ENCODE data around the gene JAZF1.
"Not testable (repeated sequence)": the region's sequence is repeated elsewhere in the genome, so short reads cannot be mapped to it uniquely, and the experiment has no call there.

JAZF1 gene

DNA sequence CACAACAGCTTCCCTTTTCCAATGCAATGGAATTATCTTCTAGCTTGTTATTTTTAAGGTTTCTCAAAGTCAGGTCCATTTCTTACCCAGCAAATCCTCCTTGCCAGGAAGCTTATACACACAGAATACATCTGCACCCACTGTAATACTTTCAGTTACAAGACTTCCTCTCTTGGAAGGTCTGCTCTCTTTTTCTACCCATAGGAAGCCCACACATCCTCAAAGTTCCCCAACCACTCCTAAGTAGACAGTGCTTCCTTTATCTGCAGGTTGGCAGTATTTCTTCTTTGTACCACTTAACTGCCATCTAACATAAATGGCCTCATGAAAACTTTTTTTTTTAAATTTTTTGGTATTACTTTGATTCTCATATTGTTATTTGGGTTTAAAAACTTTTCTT lies 285.0 kb downstream of the JAZF1 start:
- no peak for DNase-seq

DNA sequence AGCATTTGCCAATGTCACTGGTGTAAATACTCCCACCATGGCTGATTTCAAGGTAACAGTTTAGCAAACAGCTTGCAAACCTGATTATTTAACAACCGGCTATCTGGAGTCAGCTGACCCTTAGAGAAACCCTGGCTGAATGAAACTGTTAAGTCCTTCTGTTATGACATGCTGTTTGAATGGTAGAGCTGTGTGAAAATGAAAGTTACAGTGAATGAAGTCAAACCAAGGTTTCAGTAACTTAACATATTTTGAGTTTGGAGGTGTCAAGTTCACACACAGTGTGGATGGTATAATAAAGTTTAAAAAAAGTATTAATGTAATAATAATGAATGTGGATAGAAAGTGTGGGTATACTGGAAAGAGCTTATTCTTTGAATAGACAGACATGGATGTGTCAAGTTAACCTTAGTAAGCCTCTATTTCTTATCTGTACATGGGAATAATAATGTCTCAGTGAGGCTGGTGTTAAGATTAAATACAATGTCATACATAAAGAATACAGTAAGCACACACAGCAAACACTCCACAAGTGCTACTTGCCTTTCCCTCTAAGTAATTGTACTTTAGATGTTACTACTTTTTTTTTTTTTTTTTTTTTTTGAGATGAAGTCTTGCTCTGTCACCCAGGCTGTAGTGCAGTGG lies 290.3 kb downstream of the JAZF1 start:
- DNase-seq: no peak

DNA sequence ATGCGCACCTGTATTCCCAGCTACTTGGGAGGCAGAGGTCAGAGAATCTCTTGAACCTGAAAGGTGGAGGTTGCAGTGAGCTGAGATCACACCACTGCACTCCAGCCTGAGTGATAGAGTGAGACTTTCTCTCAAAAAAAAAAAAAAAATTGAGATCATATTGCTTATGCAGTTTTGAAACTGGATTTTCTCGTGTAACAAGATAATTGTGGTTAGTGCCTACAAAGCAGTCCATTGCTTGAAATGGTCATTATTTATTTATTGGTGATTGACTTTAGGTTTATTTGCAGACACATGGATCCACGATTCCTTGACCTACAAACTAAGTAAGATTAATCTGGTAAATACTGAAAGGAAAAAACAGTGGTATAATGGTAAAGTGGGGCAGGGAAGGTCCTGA lies 290.8 kb downstream of the JAZF1 start:
- no peak for DNase-seq

DNA sequence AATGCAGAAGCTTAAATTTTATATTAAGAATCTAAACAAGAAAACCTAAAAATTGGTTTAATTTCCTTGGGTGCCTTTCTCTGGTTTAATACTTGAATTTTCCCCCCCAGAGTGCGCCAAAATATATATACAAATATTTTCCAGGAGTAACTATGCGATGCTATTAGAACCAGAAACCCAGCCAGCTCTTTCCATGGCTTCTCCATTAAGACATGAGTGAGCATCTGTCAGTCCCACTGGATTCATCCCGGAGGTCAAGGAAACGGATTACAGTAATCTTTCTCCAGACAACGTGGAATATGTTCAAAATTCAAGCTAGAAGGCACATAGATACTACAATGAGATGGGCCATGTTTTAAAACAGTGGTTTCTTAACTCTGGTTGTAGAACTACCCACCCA lies 291.9 kb downstream of the JAZF1 start:
- no peak for DNase-seq

DNA sequence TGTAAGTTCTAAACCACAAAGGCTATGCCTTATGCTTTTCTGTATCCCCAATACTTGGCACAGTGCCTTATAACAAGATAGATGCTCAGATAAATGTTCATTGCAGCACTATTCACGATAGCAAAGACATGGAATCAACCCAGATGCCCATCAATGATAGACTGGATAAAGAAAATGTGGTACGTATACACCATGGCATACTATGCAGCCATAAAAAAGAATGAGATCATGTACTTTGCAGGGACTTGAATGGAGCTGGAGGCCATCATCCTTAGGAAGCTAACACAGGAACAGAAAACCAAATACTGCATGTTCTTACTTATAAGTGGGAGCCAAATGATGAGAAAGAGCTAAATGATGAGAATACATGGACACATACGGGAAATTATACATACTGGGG lies 293.9 kb downstream of the JAZF1 start:
- not testable (repeated sequence) for DNase-seq

DNA sequence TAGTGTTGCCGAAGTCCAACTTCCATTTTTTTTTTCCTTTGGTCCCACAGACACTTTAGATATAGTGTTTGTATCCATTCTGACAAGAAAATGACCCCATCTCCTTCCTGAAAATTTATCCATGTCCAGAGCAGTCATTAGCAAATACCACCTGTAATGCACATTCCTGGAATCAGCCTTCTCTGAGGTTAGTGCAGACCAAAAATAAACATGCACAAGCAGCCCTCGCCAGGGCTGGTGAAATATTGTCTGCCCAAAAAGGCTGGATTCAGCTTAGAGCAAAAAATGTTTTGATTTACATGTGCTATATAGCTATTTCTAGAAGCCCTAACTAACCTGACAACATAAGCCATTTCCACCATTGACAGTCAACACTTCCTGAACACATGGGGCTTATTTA lies 294.9 kb downstream of the JAZF1 start:
- DNase-seq: no peak

DNA sequence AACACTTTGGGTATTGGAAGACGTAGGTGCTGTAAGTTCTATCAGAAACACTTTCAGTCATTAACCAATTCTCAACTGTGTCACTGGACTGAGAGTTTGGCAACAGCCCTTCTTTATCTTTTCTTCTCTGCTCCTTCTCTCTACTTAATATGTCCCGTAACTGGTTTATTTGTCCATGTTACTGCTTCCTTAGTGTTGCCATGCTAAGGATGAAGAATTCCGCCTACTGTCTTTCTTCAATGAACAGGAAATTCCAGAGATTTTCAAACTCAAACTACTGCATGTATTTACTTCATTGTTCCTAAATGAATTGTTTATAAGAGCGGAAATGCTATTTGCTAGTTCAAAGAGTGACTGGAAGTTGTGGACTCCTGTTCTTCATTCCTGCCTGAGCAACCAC lies 296.9 kb downstream of the JAZF1 start:
- DNase-seq: no peak

DNA sequence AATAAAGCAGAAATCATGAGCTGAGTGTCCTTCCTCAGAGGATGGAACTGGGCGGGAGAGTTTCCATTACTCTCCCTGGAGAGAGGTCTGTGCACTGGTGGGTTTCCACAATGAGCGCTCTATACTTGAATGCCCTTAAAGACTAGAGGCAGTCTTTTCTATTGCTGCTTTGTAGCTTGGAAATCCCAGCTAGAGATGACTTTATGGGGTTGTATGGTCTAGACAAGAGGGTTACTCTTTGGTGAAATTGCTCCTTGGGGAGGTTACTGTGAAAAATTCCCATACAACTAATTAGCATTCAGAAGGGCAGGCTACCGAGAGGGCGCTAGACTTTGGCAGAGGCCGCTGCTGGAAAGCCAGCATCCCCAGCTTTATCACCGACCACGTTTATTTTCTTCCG lies 303.8 kb downstream of the JAZF1 start:
- no peak for DNase-seq

DNA sequence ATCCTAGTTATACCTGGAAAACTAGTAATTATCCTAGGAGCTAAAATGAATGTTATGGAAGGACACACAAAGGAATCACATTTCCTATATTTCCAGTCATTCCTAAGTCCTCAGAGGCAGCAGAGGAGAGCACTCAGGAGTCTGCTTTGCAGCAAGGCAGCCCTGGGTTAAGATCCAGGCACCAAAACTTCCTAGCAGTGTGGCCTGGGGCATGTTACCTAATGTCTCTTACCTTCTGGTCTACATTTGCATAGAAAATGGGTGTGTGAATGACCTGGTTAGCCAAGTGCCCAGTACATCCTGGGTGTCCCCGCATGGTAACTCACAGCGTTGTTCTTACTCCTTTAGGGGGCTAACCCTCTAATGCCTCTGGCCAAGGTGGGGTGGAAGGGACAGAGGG lies 304.8 kb downstream of the JAZF1 start:
- no peak for DNase-seq

DNA sequence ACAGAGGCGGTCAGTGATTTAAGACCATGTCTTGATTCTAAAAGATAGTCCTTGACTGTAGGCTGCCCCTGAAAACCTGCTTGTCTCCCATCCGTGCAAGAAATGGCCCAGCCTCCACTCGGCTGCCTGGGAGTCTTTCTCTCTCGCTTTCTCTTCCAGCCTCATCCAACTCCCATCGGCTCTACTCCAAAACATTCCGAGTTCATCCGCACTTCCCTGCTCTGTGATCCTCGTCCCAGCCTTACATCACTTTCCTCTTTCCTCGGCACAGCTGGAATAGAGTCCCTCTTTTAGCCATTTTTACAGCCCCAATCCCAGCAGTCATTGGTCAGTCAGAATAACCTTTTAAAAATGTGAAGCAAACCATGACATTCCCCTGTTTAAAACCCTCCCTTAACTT lies 305.5 kb downstream of the JAZF1 start:
- DNase-seq: no peak

DNA sequence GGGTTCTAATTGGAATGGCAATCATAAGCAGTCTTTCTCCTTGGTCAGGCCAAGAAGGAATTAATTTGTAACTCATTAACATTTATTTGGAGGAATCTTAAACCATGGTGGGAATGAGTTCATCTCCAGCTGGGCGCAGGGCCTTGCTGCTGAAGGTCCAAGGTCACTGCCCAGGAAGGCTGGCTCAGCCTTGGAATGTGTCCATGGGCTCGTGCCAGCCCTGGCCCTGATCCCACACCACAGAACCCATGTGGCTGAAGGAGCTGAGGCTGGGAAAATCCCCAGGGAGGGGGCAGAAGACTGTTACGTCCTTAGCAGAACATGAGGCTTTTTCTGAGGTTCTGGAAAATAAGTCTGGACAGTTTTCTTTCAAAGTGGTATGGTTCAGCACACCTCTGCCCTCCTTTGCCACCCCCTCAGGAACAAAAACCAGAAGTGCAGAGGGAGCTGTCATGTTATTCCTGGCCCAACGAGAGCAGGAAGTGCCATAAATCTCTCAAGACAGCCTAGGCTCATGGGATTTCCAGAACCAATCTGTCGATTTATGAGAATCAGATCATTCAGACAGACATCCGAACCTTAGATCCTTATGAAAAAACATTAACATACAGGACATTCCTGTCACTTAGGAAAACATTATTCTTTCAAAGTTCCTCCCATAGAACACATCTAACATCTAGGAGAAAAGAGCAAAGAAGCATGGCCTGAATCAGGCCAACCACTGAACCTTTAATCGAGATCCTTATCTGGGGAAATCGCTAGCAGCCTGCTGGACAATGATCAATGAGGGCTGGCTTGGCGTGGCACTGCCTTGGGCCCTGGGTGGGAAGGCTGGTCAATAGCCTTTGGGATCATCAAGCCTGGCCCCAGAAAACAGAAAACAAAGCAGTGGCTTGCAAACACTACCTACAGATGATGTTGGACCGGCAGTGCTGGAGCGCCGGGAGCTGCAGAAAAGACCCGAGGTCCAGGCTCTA lies 306.3 kb downstream of the JAZF1 start:
- no peak for DNase-seq

DNA sequence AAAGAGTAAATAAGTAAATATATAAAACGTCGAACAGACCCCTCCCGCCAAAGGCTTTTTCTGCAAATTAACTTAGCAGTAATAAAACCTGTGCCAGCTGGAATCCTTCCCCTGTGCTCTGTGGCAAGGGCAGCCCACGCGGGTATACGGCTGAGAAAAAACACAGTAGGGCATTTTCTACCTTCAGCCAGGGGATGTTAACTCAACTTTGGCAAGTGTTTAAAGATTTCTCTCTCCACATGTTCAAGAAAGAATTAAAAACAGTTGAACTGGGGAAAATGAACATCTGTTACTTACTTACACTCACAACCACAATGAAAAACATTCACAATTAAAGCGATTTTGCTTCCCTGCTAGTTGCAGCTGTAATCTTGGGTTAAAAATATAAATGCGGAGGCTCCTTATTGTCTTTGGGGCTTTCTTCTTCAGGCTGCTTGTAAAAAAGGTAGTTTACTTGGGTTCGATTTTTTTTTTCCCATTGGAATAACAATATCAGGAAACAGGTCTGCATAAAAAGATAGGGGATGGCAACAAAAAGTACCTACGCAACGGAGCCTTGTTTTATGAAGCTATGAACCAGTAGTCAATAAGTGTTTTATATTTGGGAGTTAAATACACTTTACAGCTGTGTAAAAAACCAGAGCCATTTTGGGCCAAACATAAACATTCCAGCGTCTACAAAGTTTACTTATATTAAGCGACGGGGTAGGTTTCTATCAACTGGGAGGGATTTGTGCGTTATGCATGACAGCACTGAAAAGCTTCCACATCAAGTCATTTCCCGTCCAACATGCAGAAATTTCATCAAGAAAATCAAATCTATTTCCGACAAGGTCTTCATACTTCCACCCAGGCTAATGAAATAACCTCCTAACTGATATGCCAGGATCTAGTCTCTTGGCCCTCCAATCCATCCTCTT lies 308.0 kb downstream of the JAZF1 start:
- no peak for DNase-seq

DNA sequence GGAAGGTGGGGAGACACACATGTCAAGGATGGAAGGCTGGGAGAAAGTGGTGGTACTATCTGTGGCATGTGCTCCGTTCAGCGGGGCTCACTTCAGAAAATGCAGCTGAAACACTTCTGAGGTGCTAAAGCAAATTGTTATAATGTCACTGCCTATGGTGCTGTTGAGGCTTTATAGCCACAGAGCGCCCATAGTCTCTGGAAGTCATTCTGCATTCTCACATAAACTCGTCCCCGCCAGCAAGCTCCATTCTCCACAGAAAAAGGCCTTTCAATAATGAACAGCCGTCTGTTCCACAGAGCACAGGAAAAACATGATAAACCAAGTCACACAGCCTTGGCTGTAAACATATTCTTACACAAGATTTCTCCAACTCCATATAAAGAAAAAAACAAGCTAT lies 308.7 kb downstream of the JAZF1 start:
- DNase-seq: no peak

DNA sequence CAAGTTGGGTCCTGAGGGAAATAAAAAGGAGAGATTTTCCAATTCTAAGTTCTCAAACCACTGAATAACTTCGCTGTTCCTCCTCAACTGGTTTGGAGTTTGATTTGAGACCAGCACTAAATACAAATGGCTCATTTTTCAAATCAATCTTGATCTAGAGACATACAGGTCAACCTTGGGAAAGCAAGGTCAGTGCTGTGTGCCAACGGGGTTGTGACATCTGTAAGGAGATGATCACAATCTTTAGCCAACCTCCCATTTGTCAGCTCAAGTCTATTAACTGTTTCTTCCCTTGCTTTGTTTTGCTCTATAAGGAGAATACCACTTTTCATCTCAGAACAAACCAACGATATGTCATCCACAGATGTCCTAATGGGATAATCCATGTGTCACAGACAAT lies 309.5 kb downstream of the JAZF1 start:
- no peak for DNase-seq

DNA sequence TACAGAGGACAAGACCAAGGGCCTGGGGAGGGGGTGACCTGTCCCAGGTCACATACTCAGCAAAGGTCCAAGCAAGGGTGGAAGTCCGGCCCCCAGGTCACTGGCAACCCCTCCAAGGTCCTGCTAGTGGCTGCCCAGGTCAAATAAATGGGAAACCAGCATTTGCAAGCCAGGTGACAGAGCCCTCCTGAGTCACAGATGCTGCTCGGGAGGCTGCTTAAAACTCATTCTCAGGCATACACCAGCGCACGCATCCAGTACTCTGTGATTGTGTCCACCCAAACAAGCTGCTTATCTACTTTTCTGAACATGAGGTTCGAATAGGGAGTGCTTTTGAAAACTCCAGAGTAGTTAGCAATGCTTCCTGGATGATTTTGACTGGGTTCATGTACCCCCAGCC lies 310.0 kb downstream of the JAZF1 start:
- no peak for DNase-seq

DNA sequence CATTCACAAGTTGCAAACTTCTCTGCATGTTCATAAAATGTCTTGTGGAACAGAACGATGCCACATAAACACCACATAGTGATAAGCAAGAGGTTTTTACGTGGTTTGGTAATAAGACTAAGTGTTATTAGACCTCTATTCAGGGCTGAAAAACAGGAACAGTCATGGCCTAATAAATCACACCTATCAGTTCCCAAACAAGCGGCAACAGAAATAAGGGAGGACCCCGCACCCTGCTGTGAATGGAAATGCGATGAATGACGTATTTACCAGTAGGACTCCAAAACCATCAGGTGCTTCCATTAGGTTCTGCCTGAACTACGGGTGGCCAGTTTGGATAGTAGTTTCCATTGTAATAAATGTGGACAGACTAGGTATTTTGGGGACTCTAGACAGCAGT lies 311.5 kb downstream of the JAZF1 start:
- no peak for DNase-seq

DNA sequence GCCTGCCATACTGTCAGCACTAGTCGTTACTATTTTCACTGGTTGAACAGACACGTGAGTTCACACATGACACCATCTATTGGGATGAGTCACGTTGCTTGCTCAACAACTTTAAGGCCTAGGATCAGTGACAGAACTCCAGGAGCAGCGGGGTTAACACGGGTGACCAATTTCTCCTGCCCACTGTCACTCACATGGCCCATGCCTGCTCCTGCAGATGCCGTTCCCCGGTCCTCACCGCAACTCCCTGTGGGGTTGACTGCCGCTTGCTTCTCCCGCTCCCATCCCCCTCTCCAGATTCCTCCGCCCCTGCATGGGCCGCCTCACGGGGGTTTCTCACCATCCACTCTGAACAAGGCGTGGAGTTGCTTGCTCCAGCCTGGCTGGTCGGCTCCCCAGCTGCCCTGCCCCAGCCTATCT lies 312.5 kb downstream of the JAZF1 start:
- DNase-seq: no peak

DNA sequence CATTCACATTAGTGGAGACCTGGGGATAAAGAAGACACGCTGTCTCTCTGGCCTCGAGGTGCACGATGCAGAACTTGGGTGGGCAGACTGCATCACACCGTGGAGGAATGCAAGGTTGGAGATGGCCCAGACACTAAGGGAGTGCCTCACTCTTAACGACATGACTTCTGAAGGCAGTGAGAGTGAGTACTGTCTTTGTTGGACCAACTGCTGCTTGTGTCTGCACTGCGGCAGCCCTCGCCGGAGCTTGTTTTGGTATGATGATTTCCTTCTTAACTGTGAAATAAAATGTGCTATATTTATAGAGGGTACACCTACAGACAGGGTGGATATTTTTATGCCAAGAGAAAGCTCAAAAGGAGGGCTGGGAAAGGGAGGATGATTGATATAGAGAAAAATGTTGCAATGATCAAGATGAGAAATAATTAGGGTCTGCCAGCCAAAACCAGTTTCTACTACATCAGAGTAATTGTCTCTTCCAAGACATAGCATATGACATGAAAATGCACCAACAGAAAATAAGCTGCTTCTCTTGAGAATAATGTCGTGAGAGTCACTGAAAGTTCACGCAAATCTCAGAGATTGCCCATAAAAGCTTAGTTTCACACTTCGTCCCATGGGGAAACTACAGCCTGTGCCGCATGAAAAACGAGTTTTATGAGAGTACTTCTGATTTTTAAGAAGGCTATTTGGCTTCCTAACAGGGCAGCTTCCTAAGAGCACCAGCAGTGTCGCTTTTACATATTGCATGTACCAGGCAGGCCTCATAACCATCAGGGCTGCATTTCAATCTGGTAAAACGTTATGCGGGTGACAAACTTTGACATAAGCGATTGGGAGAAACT lies 313.5 kb downstream of the JAZF1 start:
- DNase-seq: no peak

DNA sequence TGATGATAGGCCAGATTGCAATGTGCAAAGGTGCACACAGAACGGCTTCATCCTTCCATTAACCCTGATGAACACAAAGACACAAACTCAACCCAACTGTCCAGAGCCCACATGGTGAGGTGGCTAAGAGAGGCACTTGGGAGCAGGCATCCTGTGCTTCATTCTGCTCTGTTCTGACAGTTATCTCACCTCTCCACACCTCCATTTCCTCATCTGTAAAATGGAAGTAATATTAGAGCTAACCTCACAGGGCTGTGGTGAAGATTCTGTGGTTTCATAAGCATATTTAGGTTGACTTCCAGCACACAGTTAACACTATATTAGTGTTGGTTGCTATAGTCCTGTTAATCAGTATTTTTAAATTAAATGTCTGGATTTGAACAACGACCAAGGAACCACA lies 314.3 kb downstream of the JAZF1 start:
- DNase-seq: no peak

DNA sequence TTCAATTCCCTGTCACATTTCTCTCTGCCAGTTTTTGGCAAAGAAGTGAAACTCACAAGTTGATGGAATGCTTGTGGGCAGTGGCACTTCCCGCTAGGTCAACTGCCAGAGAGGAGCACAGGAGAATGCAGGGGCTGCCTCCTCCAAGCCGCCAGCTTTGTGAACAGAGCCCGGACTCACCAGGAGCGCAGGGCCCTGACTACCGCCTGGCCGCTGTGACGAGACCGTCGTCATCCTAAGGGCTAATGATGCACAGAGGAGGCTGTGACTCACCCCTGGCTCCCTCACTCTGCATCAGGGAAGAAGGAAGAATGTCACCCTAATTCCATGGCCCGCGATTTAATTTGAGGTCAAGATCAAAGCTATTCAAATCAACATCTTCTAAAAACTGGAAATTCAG lies 316.7 kb downstream of the JAZF1 start:
- DNase-seq: no peak

DNA sequence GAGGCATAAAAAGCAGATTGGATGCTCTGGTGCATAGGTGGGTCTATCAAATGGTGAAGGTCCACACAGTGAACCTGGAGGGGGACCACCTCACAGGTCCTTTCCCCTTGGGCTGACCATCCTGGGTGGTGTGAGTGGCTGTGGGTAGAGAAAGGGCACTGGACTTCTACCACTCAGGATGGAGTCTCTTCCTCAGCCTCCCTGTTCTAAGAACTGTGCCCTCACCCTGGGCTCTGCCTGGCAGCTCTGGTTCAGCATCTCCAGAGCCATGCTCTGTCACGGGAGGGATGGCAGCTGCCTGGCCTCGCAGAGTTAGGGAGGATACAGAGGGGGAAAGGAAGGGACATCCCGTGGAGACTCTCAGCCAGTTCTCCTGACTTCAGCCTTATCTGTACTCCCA lies 318.8 kb downstream of the JAZF1 start:
- no peak for DNase-seq

DNA sequence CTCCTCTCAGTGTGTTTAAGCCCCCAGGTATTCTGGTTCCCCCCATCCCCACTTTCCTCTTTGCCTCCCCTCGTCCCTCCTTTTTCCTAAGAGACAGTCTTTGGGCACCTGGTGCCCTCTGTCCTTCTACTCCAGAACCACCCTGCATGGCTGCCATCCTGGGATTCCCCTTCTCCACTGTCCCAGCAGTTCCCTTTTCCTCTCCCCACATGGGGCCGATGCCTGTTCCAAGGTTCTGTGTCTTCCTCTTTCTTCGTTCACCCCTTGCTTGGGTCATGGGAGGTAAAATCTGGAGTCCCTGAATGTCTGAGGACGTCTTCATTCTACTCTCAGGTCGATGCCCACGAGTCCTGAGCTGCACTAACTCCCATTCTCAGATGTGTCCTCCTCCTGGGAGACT lies 319.8 kb downstream of the JAZF1 start:
- DNase-seq: no peak

Data from 8988T (cell line).